OCI-LY1 (cell line): ENCODE measurements around the gene FAM107B.

Experiments used
- EZH2 ChIP-seq: fragments of 200-600 bp; sonication (generic), shearing (Covaris generic); IDR thresholded peaks from 2 replicates; pipeline ENCODE4 v1.8.0; 2017; ENCODE audit warnings: borderline replicate concordance, mixed run types, mild to moderate bottlenecking, antibody characterized with exemption, low read length, moderate library complexity, mixed read lengths
- TF ChIP-seq, protein P1 (sequence below): fragments of 200-600 bp; sonication (generic), shearing (Covaris generic); IDR thresholded peaks from 2 replicates; pipeline ENCODE4 v1.5.1; 2017; ENCODE audit warnings: mild to moderate bottlenecking, antibody characterized with exemption, low read length, moderate library complexity, mixed read lengths

DNA sequence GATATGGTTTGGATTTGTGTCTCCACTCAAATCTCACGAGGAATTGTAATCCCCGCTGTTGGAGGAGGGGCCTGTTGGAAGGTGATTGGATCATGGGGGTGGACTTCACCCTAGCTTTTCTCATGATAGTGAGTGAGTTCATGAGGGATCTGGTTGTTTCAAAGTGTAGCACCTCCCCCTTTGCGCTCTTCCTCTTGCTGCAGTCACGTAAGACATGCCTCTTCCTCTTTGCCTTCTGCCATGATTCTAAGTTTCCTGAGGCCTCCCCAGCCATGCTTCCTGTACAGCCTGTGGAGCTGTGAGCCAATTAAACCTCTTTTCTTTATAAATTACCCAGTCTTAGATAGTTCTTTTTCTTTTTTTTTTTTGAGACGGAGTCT lies 46.1 kb upstream of the FAM107B start:
- TF ChIP-seq, protein P1, sequence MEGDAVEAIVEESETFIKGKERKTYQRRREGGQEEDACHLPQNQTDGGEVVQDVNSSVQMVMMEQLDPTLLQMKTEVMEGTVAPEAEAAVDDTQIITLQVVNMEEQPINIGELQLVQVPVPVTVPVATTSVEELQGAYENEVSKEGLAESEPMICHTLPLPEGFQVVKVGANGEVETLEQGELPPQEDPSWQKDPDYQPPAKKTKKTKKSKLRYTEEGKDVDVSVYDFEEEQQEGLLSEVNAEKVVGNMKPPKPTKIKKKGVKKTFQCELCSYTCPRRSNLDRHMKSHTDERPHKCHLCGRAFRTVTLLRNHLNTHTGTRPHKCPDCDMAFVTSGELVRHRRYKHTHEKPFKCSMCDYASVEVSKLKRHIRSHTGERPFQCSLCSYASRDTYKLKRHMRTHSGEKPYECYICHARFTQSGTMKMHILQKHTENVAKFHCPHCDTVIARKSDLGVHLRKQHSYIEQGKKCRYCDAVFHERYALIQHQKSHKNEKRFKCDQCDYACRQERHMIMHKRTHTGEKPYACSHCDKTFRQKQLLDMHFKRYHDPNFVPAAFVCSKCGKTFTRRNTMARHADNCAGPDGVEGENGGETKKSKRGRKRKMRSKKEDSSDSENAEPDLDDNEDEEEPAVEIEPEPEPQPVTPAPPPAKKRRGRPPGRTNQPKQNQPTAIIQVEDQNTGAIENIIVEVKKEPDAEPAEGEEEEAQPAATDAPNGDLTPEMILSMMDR, result no peak
- TF ChIP-seq EZH2, result no peak
